SK-N-SH (cell line): Measurements from ENCODE around the gene GPX2. TPM values are rescaled to one million over a fixed set of nuclear protein-coding genes. Genes with fewer than 3 reads are reported as not detected.

Experiments
- CTCF ChIA-PET: fragments of 300-600, 350-600 bp; formaldehyde crosslinking; extraction: SDS; loops from one replicate; lab custom pipeline; 2021; lab: Yijun Ruan, JAX
- POLR2A ChIA-PET: fragments of 350-600 bp; sonication (Branson Sonifier 250); formaldehyde crosslinking; extraction: SDS; loops from one replicate; lab custom pipeline; 2020; ENCODE audit warnings: antibody characterized with exemption, inconsistent platforms; lab: Yijun Ruan, JAX
- DNase-seq: peaks from one replicate; pipeline ENCODE4 v3.0.0; 2012
- H2AFZ ChIP-seq: fragments of 200-600 bp; sonication (generic); 2 replicates; pipeline ENCODE4 v1.8.1; 2016; ENCODE audit warnings: antibody characterized with exemption, mild to moderate bottlenecking, low read depth
- H3F3A ChIP-seq: fragments of 200-600 bp; sonication (generic); replicated peaks from 2 replicates; pipeline ENCODE3; 2016; ENCODE audit warnings: antibody characterized with exemption, mild to moderate bottlenecking; ENCODE audit not compliant: insufficient read depth
- H3K27ac ChIP-seq, 2 experiments: fragments of 200-500 bp in 1 of 2; fragments of 200-600 bp in 1 of 2; sonication (Bioruptor generic) in 1 of 2; sonication (generic), shearing (Covaris generic) in 1 of 2; 2 replicates each; pipeline versions ENCODE4 v1.5.1 to v1.6.1; 2014 to 2016; ENCODE audit warnings: low read depth in 2 of 2, inconsistent platforms in 1 of 2, low read length in 1 of 2, mild to moderate bottlenecking in 1 of 2, mixed read lengths in 1 of 2
- H3K27me3 ChIP-seq: fragments of 200-600 bp; sonication (generic), shearing (Covaris generic); 2 replicates; pipeline ENCODE4 v1.6.1; 2016; ENCODE audit warnings: mixed run types; ENCODE audit not compliant: insufficient read depth
- H3K36me3 ChIP-seq, 2 experiments: fragments of 200-500 bp in 1 of 2; fragments of 200-600 bp in 1 of 2; sonication (Bioruptor generic) in 1 of 2; sonication (generic) in 1 of 2; replicated peaks in 1 of 2; 2 replicates each; pipeline versions ENCODE3 to v1.5.1; 2014 to 2016; ENCODE audit warnings: low read length in 1 of 2, mild to moderate bottlenecking in 1 of 2; ENCODE audit not compliant: insufficient read depth in 2 of 2, control insufficient read depth in 1 of 2
- H3K4me1 ChIP-seq, 2 experiments: fragments of 200-500 bp in 1 of 2; fragments of 200-600 bp in 1 of 2; sonication (Bioruptor generic) in 1 of 2; sonication (generic), shearing (Covaris generic) in 1 of 2; 2 replicates each; pipeline versions ENCODE4 v1.5.1 to v1.6.1; 2014 to 2016; ENCODE audit warnings: low read depth in 1 of 2, low read length in 1 of 2, mixed run types in 1 of 2; ENCODE audit not compliant: insufficient read depth in 2 of 2, control insufficient read depth in 1 of 2
- H3K4me2 ChIP-seq: fragments of 200-600 bp; sonication (generic), shearing (Covaris generic); 2 replicates; pipeline ENCODE4 v1.6.1; 2017; ENCODE audit warnings: mixed run types
- H3K4me3 ChIP-seq, 2 experiments: fragments of 200-500 bp in 1 of 2; fragments of 200-600 bp in 1 of 2; sonication (Bioruptor generic) in 1 of 2; sonication (generic), shearing (Covaris generic) in 1 of 2; 2 replicates each; pipeline versions ENCODE4 v1.5.1 to v1.8.1; 2014 to 2016; ENCODE audit warnings: low read depth in 2 of 2, inconsistent platforms in 1 of 2, low read length in 1 of 2, mild to moderate bottlenecking in 1 of 2, mixed read lengths in 1 of 2, moderate library complexity in 1 of 2
- H3K79me2 ChIP-seq: fragments of 200-600 bp; sonication (generic); 2 replicates; pipeline ENCODE4 v1.8.1; 2017; ENCODE audit warnings: mild to moderate bottlenecking; ENCODE audit not compliant: insufficient read depth
- H3K9ac ChIP-seq: fragments of 200-600 bp; sonication (generic); 2 replicates; pipeline ENCODE4 v1.6.1; 2017; ENCODE audit warnings: mixed run types
- H3K9me2 ChIP-seq: fragments of 200-600 bp; sonication (generic); 2 replicates; pipeline ENCODE4 v1.6.1; 2017; ENCODE audit warnings: mixed run types
- H3K9me3 ChIP-seq: fragments of 200-600 bp; sonication (generic); 2 replicates; pipeline ENCODE4 v1.6.1; 2017; ENCODE audit warnings: mixed run types, mild to moderate bottlenecking, moderate library complexity
- H4K20me1 ChIP-seq: fragments of 200-600 bp; sonication (generic); 2 replicates; pipeline ENCODE4 v1.6.1; 2017; ENCODE audit warnings: mild to moderate bottlenecking, mixed run types; ENCODE audit not compliant: insufficient read depth
- EZH2phosphoT487 ChIP-seq: fragments of 200-600 bp; sonication (generic); IDR thresholded peaks from 2 replicates; pipeline ENCODE4 v1.6.1; 2017; ENCODE audit warnings: low read depth, mixed run types, mild to moderate bottlenecking, antibody characterized with exemption, moderate library complexity, borderline replicate concordance
- FOSL2 ChIP-seq: IDR thresholded peaks from 2 replicates; pipeline ENCODE4 v1.4.0; 2012; ENCODE audit warnings: low read depth, mild to moderate bottlenecking, moderate library complexity, borderline replicate concordance
- FOXM1 ChIP-seq: IDR thresholded peaks from 2 replicates; pipeline ENCODE4 v1.4.0; 2012; ENCODE audit warnings: low read depth, mild to moderate bottlenecking
- GABPA ChIP-seq: IDR thresholded peaks from 2 replicates; pipeline ENCODE4 v1.4.0; 2012; ENCODE audit warnings: low read depth, mild to moderate bottlenecking
- JUND ChIP-seq: IDR thresholded peaks from 2 replicates; pipeline ENCODE4 v1.4.0; 2012
- NFIC ChIP-seq: IDR thresholded peaks from 2 replicates; pipeline ENCODE4 v1.4.0; 2012; ENCODE audit warnings: borderline replicate concordance
- RXRA ChIP-seq: IDR thresholded peaks from 2 replicates; pipeline ENCODE4 v1.4.0; 2012; ENCODE audit warnings: low read depth, mild to moderate bottlenecking, borderline replicate concordance
- SMC3 ChIP-seq: IDR thresholded peaks from 2 replicates; pipeline ENCODE4 v1.6.1; 2012; ENCODE audit warnings: low read depth, low read length, improper control_type of control experiment
- TCF12 ChIP-seq: IDR thresholded peaks from 2 replicates; pipeline ENCODE4 v1.4.0; 2012
- WGBS: methylation state at CpG from one replicate; pipeline ENCODE4 v1.1.6; 2017; ENCODE audit warnings: low lambda C conversion rate; 5-methylcytosine and 5-hydroxymethylcytosine counted together
- polyA plus RNA-seq, 3 experiments: library from polyadenylated mRNA; depleted of rRNA; stranded (reverse); fragments of >200 nt; gene quantifications; 2 replicates each; pipeline ENCODE4 v1.2.3, GENCODE V29; 2012
- TF ChIP-seq, protein P1 (sequence below): IDR thresholded peaks from 2 replicates; pipeline ENCODE4; 2012
- TF ChIP-seq, protein P2 (sequence below): fragments of 150-350 bp; IDR thresholded peaks from 2 replicates; pipeline ENCODE4 v1.6.1; 2017; ENCODE audit warnings: antibody characterized with exemption, low read length, low read depth, borderline replicate concordance

GPX2 gene
- polyA plus RNA-seq, 1 of the 3 experiments (the other 2 are of a cell fraction), result not detected

DNA sequence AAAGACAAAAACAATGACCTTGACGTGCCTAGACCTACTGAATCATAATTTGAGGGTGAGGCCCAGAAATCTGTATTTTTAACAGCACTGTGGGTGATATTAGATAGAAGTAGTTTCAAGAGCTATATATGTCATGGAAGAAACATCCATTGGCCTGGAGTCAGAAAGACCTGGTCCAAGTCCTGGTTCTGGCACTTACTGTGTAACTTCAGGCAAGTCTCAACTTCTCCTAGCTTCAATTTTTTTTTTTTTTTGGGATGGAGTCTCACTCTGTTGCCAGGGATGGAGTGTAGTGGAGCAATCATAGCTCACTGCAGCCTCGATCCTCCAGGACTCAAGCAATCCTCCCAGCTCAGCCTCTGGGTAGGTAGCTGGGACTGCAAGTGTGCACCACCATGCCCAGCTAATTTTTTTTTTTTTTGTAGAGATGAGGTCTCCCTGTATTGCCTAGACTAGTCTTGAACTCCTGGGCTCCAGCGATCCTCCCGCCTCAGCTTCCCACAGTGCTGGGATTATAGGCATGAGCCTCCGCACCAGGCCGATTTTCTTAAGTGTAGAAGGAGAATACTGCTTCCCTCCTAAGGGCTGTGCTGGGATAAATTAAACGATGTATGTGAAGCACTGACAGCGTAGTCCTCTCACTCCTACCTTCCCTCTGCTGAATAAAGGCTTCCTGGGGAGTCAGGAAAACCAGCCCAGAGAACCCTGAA is 14.3 kb upstream of the GPX2 start:
- WGBS, result 97% methylated on average over 8 of the region's 8 CpGs
- H3K4me2 ChIP-seq, result no peak overlapping the region
- no peaks in the 10 kb centered on the region for H3K9me2 ChIP-seq
- H3K36me3 ChIP-seq, result no peaks in the 10 kb centered on the region
- H3K27me3 ChIP-seq, result no peaks in the 10 kb centered on the region
- no peak overlapping the region for H3K9ac ChIP-seq
- no peak overlapping the region for H2AFZ ChIP-seq
- POLR2A ChIA-PET, result interaction anchor here (0.6 kb wide), 1 partner anchor 15 kb away, joined by 4 read pairs; the partner anchor contains the start of gene RAB15
- TF ChIP-seq JUND (no peak), FOXM1 (no peak), TCF12 (no peak), EZH2phosphoT487 (no peak), FOSL2 (no peak), SMC3 (no peak), RXRA (no peak)
- TF ChIP-seq, protein P1, sequence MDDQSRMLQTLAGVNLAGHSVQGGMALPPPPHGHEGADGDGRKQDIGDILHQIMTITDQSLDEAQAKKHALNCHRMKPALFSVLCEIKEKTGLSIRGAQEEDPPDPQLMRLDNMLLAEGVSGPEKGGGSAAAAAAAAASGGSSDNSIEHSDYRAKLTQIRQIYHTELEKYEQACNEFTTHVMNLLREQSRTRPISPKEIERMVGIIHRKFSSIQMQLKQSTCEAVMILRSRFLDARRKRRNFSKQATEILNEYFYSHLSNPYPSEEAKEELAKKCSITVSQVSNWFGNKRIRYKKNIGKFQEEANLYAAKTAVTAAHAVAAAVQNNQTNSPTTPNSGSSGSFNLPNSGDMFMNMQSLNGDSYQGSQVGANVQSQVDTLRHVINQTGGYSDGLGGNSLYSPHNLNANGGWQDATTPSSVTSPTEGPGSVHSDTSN, result no peak
- TF ChIP-seq, protein P2, sequence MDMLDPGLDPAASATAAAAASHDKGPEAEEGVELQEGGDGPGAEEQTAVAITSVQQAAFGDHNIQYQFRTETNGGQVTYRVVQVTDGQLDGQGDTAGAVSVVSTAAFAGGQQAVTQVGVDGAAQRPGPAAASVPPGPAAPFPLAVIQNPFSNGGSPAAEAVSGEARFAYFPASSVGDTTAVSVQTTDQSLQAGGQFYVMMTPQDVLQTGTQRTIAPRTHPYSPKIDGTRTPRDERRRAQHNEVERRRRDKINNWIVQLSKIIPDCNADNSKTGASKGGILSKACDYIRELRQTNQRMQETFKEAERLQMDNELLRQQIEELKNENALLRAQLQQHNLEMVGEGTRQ, result no peak
- H3F3A ChIP-seq, result no peaks in the 10 kb centered on the region
- no peaks in the 10 kb centered on the region for H4K20me1 ChIP-seq
- CTCF ChIA-PET, result interaction anchor here (0.6 to 0.7 kb wide), 2 partner anchors 65 to 498 kb away, joined by 3 read pairs; no protein-coding TSS in a partner anchor
- no peak for DNase-seq
- no peaks in the 10 kb centered on the region for H3K79me2 ChIP-seq
- H3K4me3 ChIP-seq, result no peak overlapping the region
- H3K27ac ChIP-seq, result no peak overlapping the region
- H3K9me3 ChIP-seq, result no peaks in the 10 kb centered on the region
- peaks cover 0 to 38% of the 10 kb centered on the region in 2 experiments; a peak in 2 of 4 replicates for H3K4me1 ChIP-seq

DNA sequence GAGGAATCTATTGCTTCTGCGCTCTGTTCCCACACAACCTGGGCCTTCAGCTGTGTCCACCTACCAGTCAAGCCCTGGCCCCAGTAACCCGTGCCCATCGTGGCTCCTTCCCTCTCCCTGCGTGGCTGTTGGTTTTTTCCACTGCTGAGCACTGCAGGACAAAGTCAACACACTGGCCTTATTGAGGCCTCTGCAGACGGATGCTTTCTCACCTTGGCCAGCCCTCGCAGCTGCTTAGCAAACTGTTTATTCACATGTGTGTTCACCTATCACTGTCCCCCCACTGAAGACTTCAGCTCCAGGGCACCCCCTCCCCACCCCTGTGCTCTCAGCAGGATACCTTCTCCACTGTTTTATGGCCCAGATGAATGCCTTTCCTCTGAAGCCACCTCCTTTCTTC is 12.8 kb upstream of the GPX2 start:
- Histone ChIP-seq H3K4me1 (peaks cover 0 to 37% of the 10 kb centered on the region in 2 experiments; a peak in 2 of 4 replicates), H3K4me3 (no peak overlapping the region), H3K79me2 (no peaks in the 10 kb centered on the region), H3K9me2 (no peaks in the 10 kb centered on the region), H3K4me2 (no peak overlapping the region)
- WGBS, result 88% methylated on average over 6 of the region's 6 CpGs
- CTCF ChIA-PET, result no interaction called here
- DNase-seq, result no peak
- TF ChIP-seq EZH2phosphoT487 (no peak), GABPA (no peak), NFIC (no peak)
- TF ChIP-seq, all 33 proteins: peak for 0
- no peak overlapping the region for H3K9ac ChIP-seq
- no peak overlapping the region for H2AFZ ChIP-seq
- no peaks in the 10 kb centered on the region for H3F3A ChIP-seq
- H3K9me3 ChIP-seq, result no peaks in the 10 kb centered on the region
- peaks cover 0 to 9% of the 10 kb centered on the region in 2 experiments for H3K36me3 ChIP-seq
- no peaks in the 10 kb centered on the region for H3K27me3 ChIP-seq
- POLR2A ChIA-PET, result no interaction called here
- H3K27ac ChIP-seq, result no peak overlapping the region
- H4K20me1 ChIP-seq, result no peaks in the 10 kb centered on the region
